ENCODE results near the gene SLX4. TPM values are rescaled to one million over a fixed set of nuclear protein-coding genes. Genes with fewer than 3 reads are reported as not detected.

Gene SLX4
- polyA plus RNA-seq, 4 donors = 1.1 to 6.0 (median 2.7) TPM

DNA sequence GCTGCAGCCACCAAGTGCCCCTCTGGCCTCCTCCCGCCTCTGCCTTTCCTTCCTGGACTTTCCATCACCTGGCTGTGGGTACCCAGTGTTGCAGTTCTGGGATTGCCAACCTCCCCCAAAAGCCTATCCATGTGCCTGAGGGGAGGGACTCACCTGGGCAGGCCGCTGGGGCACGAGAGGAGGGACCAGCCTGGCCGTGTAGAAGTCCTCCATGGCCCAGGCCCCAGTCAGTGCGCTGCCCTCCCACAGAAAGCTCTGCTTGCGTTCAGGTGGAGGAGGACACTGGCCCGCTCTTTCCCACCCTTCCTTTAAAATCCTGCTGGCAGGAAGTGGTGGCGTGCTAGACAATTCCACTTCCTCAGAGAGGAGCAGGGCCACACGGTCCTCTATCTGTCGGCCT is 14.2 kb downstream of the SLX4 start:
- no peak overlapping the region for H3K4me3 ChIP-seq (ENCODE audit: low read depth in 1 of 3, low read length in 3 of 3)
- 83 to 94% (median 90%) methylated on average over 10 of the region's 10 CpGs for WGBS, 3 donors
- FAIRE-seq (no peak), DNase-seq (no peak)
- H3K27ac ChIP-seq (ENCODE audit: low read depth in 1 of 3, low read length in 2 of 3) = no peak overlapping the region
- no peaks in the 10 kb centered on the region for H3K4me1 ChIP-seq (ENCODE audit: control insufficient read depth in 3 of 3, insufficient read depth in 2 of 3, low read depth in 1 of 3, low read length in 2 of 3)
- H3K36me3 ChIP-seq (ENCODE audit: control insufficient read depth in 3 of 3, insufficient read depth in 2 of 3, low read depth in 1 of 3, low read length in 3 of 3) = peaks cover 0 to 72% (median 0%) of the 10 kb centered on the region in 3 donors
- no peaks in the 10 kb centered on the region for H3K27me3 ChIP-seq (ENCODE audit: control insufficient read depth in 3 of 3, insufficient read depth in 3 of 3, low read length in 3 of 3)
- peaks cover 0 to 13% of the 10 kb centered on the region in 2 donors for H3K9me3 ChIP-seq (ENCODE audit: control insufficient read depth in 2 of 2, insufficient read depth in 1 of 2, low read depth in 1 of 2, low read length in 1 of 2)

DNA sequence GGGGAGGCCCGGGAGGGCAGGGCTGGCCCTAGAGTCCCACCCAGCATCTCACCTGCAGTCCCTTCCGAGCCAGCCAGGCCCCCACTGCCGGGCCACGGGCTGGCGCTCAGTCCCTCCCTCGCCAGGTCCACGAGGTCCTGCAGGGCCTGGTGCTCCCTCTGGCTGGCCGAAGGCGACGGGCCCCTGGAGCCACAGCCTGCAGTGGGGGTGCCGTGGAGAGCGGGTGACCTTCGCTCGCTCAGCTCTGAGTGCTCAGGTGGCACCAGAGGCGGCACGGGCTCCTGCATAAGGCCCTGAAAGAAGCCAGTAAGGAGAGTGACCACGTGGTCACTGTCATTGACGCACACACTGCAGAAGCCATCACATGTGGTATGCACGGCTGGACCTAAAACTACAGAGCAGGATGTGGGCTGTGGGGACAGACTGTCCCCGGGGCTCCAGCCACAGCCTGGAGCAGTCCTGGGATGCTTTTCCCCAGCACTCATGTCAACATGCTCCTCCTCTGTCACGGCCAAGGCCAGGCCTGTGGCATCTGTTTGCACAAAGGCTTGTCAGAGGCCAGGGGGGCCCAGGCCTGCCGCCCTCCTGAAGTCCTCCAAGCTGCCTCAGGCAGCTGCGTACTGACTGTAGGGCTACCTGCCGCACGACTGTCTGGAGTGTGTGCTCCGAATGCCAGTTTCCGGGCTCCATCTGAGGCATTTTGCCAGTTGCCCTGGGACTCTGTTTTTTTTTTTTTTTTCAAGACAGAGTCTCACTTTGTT is 15.1 kb downstream of the SLX4 start:
- Histone ChIP-seq H3K27ac (ENCODE audit: low read depth in 1 of 3, low read length in 2 of 3) (no peak overlapping the region), H3K4me1 (ENCODE audit: control insufficient read depth in 3 of 3, insufficient read depth in 2 of 3, low read depth in 1 of 3, low read length in 2 of 3) (no peaks in the 10 kb centered on the region), H3K9me3 (ENCODE audit: control insufficient read depth in 2 of 2, insufficient read depth in 1 of 2, low read depth in 1 of 2, low read length in 1 of 2) (peaks cover 0 to 13% of the 10 kb centered on the region in 2 donors), H3K4me3 (ENCODE audit: low read depth in 1 of 3, low read length in 3 of 3) (no peak overlapping the region), H3K36me3 (ENCODE audit: control insufficient read depth in 3 of 3, insufficient read depth in 2 of 3, low read depth in 1 of 3, low read length in 3 of 3) (peaks cover 0 to 76% (median 0%) of the 10 kb centered on the region in 3 donors), H3K27me3 (ENCODE audit: control insufficient read depth in 3 of 3, insufficient read depth in 3 of 3, low read length in 3 of 3) (no peaks in the 10 kb centered on the region)
- WGBS, 3 donors = 91 to 95% (median 93%) methylated on average over 25 to 27 of the region's 27 CpGs
- DNase-seq (no peak), FAIRE-seq (no peak)

DNA sequence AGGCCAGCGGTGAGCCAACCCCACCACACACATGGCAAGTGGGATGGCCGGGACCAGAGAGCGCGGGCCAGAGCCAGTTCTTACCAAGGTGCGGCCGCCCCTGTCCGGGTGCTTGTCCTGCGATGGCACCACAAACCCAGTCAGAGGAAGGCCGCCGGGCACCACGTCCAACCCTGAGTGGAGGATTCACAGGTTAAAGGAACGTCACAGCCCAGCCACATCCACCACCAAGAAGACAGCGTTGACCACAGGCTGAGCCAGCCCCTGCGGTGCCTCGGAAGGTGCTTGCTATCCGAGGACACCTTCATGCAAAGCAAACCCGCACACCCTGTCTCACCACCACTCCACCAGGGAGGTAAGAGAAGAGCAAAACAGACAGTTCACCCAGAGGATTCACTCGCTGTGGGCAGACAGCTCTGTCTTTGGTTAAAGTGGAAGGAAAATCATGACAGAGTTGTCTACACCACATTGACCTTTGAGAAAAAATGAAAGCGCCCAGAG is 15.8 kb downstream of the SLX4 start:
- peaks cover 0 to 77% (median under 1%) of the 10 kb centered on the region in 3 donors for H3K36me3 ChIP-seq (ENCODE audit: control insufficient read depth in 3 of 3, insufficient read depth in 2 of 3, low read depth in 1 of 3, low read length in 3 of 3)
- H3K4me1 ChIP-seq (ENCODE audit: control insufficient read depth in 3 of 3, insufficient read depth in 2 of 3, low read depth in 1 of 3, low read length in 2 of 3) = no peaks in the 10 kb centered on the region
- H3K27ac ChIP-seq (ENCODE audit: low read depth in 1 of 3, low read length in 2 of 3) = no peak overlapping the region
- no peak for FAIRE-seq
- no peaks in the 10 kb centered on the region for H3K27me3 ChIP-seq (ENCODE audit: control insufficient read depth in 3 of 3, insufficient read depth in 3 of 3, low read length in 3 of 3)
- 81 to 97% (median 96%) methylated on average over 16 to 19 of the region's 19 CpGs for WGBS, 3 donors
- no peak overlapping the region for H3K4me3 ChIP-seq (ENCODE audit: low read depth in 1 of 3, low read length in 3 of 3)
- peaks cover 0 to 13% of the 10 kb centered on the region in 2 donors for H3K9me3 ChIP-seq (ENCODE audit: control insufficient read depth in 2 of 2, insufficient read depth in 1 of 2, low read depth in 1 of 2, low read length in 1 of 2)
- no peak for DNase-seq

DNA sequence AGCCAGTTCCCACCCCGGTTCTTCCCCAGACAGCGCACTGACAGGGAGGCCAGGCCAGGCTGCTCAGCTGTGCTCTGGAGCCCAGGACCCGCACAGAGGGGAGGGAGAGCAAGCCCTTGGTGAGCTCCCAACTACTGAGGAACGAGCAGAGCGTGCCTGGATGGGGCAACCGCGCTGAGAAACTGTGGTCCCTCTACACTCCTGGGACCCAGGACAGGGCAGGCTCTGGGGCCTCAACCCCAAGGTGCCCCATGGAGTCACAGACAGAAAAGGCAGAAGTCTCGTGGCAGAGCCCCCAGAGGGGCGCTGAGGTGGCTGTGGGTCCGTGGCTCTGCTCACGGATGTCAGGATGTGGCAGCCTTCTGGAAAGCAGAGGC is 16.3 kb downstream of the SLX4 start:
- Histone ChIP-seq H3K4me3 (ENCODE audit: low read depth in 1 of 3, low read length in 3 of 3) (no peak overlapping the region), H3K4me1 (ENCODE audit: control insufficient read depth in 3 of 3, insufficient read depth in 2 of 3, low read depth in 1 of 3, low read length in 2 of 3) (no peaks in the 10 kb centered on the region), H3K9me3 (ENCODE audit: control insufficient read depth in 2 of 2, insufficient read depth in 1 of 2, low read depth in 1 of 2, low read length in 1 of 2) (peaks cover 0 to 10% of the 10 kb centered on the region in 2 donors), H3K27ac (ENCODE audit: low read depth in 1 of 3, low read length in 2 of 3) (no peak overlapping the region), H3K27me3 (ENCODE audit: control insufficient read depth in 3 of 3, insufficient read depth in 3 of 3, low read length in 3 of 3) (no peaks in the 10 kb centered on the region), H3K36me3 (ENCODE audit: control insufficient read depth in 3 of 3, insufficient read depth in 2 of 3, low read depth in 1 of 3, low read length in 3 of 3) (peaks cover 0 to 79% (median 3%) of the 10 kb centered on the region in 3 donors)
- no peak for FAIRE-seq
- no peak for DNase-seq
- WGBS, 3 donors = 89 to 98% (median 96%) methylated on average over 10 to 11 of the region's 11 CpGs

DNA sequence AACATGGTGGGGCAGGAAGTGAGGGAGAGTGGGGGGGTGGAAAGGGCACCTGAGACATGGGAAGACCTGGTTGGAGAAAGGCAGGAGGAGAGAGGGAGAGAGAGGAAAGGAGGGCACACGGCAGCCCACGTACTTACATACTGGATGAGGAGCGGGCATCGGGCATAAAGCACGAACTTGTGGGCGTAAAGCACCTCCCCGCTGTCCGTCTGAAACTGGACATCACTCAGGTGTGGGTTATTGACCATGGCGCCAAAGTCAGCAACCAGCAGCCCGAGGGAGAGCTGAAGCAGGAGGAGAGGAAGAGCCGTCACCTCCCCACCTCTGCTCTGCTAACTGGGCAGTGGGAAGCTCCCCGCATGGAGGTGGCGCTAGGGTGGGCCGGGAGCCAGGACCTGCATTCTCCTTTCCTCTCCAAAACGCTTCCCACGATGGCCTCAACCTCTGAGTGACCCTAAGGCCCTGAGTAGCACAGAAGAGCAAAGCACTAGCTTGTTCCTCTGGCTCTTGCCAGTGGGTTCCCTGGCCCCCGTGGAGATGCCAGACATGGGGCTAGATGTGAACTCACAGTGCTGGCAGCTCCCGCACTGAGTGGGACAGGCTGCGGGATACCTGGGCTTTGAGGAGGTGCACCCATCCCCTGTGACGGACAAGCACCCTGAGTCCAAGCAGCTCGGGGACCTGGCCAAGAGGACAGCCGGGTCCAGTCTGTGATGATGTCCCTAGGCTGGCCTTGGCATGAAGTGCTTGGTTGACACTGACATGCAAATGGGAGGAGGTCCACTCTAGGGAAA is 16.9 kb downstream of the SLX4 start:
- WGBS, 3 donors = 93 to 97% (median 94%) methylated on average over 18 to 22 of the region's 22 CpGs
- H3K27ac ChIP-seq (ENCODE audit: low read depth in 1 of 3, low read length in 2 of 3) = no peak overlapping the region
- FAIRE-seq (no peak), DNase-seq (no peak)
- H3K27me3 ChIP-seq (ENCODE audit: control insufficient read depth in 3 of 3, insufficient read depth in 3 of 3, low read length in 3 of 3) = no peaks in the 10 kb centered on the region
- no peaks in the 10 kb centered on the region for H3K4me1 ChIP-seq (ENCODE audit: control insufficient read depth in 3 of 3, insufficient read depth in 2 of 3, low read depth in 1 of 3, low read length in 2 of 3)
- H3K4me3 ChIP-seq (ENCODE audit: low read depth in 1 of 3, low read length in 3 of 3) = no peak overlapping the region
- H3K36me3 ChIP-seq (ENCODE audit: control insufficient read depth in 3 of 3, insufficient read depth in 2 of 3, low read depth in 1 of 3, low read length in 3 of 3) = peaks cover 0 to 79% (median 3%) of the 10 kb centered on the region in 3 donors
- H3K9me3 ChIP-seq (ENCODE audit: control insufficient read depth in 2 of 2, insufficient read depth in 1 of 2, low read depth in 1 of 2, low read length in 1 of 2) = peaks cover 0 to 5% of the 10 kb centered on the region in 2 donors

DNA sequence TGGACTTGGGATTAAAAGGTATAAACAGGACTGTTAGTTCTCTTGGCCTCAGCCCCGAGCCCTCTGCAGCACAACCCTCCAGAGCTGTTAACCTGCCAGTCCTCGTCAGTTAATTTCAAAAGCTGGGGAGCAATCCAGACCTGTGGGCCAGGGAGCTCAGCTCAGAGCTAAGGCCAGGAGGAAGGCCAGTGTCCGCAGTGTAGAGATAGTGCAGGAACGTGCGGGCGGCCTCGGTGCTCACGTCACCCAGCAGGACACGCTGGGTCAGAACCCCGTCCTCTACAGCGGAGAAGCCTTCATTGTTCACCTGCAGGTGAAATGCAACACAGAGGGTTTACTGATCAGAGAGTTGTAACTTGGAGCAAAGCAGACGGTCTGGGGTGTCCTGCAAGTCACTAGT is 18.8 kb downstream of the SLX4 start:
- H3K9me3 ChIP-seq (ENCODE audit: control insufficient read depth in 2 of 2, insufficient read depth in 1 of 2, low read depth in 1 of 2, low read length in 1 of 2) = no peaks in the 10 kb centered on the region
- DNase-seq (no peak), FAIRE-seq (no peak)
- 96 to 97% (median 96%) methylated on average over 12 of the region's 12 CpGs for WGBS, 3 donors
- peaks cover 0 to 80% (median 3%) of the 10 kb centered on the region in 3 donors for H3K36me3 ChIP-seq (ENCODE audit: control insufficient read depth in 3 of 3, insufficient read depth in 2 of 3, low read depth in 1 of 3, low read length in 3 of 3)
- no peak overlapping the region for H3K27ac ChIP-seq (ENCODE audit: low read depth in 1 of 3, low read length in 2 of 3)
- no peaks in the 10 kb centered on the region for H3K4me1 ChIP-seq (ENCODE audit: control insufficient read depth in 3 of 3, insufficient read depth in 2 of 3, low read depth in 1 of 3, low read length in 2 of 3)
- no peak overlapping the region for H3K4me3 ChIP-seq (ENCODE audit: low read depth in 1 of 3, low read length in 3 of 3)
- no peaks in the 10 kb centered on the region for H3K27me3 ChIP-seq (ENCODE audit: control insufficient read depth in 3 of 3, insufficient read depth in 3 of 3, low read length in 3 of 3)

DNA sequence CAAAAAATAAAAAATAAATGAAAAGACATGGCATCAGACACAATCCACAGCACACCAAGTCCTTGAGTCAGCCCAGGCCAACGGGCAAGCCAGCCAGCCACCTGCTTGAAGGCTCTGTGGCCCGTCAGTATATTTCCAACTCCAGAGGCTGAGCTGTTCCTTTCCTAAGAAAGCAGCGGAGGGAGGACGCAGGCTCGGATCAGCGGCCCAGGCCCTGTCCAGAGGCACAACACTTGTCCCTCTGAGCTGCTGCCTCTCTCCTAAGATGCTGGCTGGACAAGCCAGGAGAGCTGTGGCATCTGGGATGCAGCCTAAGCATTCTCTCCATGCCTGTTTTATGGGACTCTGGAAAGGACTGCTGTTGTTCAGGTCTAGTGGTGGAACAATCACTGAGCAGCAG is 19.4 kb downstream of the SLX4 start:
- H3K27me3 ChIP-seq (ENCODE audit: control insufficient read depth in 3 of 3, insufficient read depth in 3 of 3, low read length in 3 of 3) = no peaks in the 10 kb centered on the region
- H3K27ac ChIP-seq (ENCODE audit: low read depth in 1 of 3, low read length in 2 of 3) = no peak overlapping the region
- WGBS, 3 donors = 94 to 97% (median 96%) methylated on average over 6 of the region's 6 CpGs
- H3K9me3 ChIP-seq (ENCODE audit: control insufficient read depth in 2 of 2, insufficient read depth in 1 of 2, low read depth in 1 of 2, low read length in 1 of 2) = no peaks in the 10 kb centered on the region
- FAIRE-seq = no peak
- no peak overlapping the region for H3K4me3 ChIP-seq (ENCODE audit: low read depth in 1 of 3, low read length in 3 of 3)
- H3K36me3 ChIP-seq (ENCODE audit: control insufficient read depth in 3 of 3, insufficient read depth in 2 of 3, low read depth in 1 of 3, low read length in 3 of 3) = peaks cover 0 to 78% (median 3%) of the 10 kb centered on the region in 3 donors
- DNase-seq = no peak
- no peaks in the 10 kb centered on the region for H3K4me1 ChIP-seq (ENCODE audit: control insufficient read depth in 3 of 3, insufficient read depth in 2 of 3, low read depth in 1 of 3, low read length in 2 of 3)

DNA sequence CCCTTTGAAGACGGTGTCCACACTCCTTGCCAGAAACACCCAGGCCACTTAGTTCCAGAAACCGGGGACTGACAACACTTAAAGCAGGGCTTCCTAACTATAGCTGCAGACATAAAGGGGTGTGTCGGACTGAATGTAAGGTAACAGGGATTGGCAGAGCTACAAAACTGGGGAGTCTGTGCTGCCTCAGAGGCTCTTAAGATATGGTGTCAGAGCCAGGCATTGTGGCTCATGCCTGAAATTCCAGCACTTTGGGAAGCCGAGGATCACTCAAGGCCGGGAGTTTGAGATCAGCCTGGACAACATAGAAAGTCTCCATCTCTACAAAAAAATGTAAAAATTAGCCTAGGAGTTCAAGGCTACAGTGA is 20.0 kb downstream of the SLX4 start:
- DNase-seq = no peak
- Histone ChIP-seq H3K9me3 (ENCODE audit: control insufficient read depth in 2 of 2, insufficient read depth in 1 of 2, low read depth in 1 of 2, low read length in 1 of 2) (no peaks in the 10 kb centered on the region), H3K27ac (ENCODE audit: low read depth in 1 of 3, low read length in 2 of 3) (no peak overlapping the region), H3K4me1 (ENCODE audit: control insufficient read depth in 3 of 3, insufficient read depth in 2 of 3, low read depth in 1 of 3, low read length in 2 of 3) (no peaks in the 10 kb centered on the region), H3K4me3 (ENCODE audit: low read depth in 1 of 3, low read length in 3 of 3) (no peak overlapping the region), H3K27me3 (ENCODE audit: control insufficient read depth in 3 of 3, insufficient read depth in 3 of 3, low read length in 3 of 3) (no peaks in the 10 kb centered on the region), H3K36me3 (ENCODE audit: control insufficient read depth in 3 of 3, insufficient read depth in 2 of 3, low read depth in 1 of 3, low read length in 3 of 3) (peaks cover 0 to 75% (median 3%) of the 10 kb centered on the region in 3 donors)
- 91 to 97% (median 92%) methylated on average over 5 of the region's 5 CpGs for WGBS, 3 donors
- no peak for FAIRE-seq
